ENCODE measurements around the gene MARF1. TPM values are rescaled to one million over a fixed set of nuclear protein-coding genes. Genes with fewer than 3 reads are reported as not detected.
"Not testable (repeated sequence)": the region's sequence is repeated elsewhere in the genome, so short reads cannot be mapped to it uniquely, and the experiment has no call there.

Gene MARF1
- total RNA-seq, 2 donors from 2014 or later: 85.0 to 120 TPM

DNA sequence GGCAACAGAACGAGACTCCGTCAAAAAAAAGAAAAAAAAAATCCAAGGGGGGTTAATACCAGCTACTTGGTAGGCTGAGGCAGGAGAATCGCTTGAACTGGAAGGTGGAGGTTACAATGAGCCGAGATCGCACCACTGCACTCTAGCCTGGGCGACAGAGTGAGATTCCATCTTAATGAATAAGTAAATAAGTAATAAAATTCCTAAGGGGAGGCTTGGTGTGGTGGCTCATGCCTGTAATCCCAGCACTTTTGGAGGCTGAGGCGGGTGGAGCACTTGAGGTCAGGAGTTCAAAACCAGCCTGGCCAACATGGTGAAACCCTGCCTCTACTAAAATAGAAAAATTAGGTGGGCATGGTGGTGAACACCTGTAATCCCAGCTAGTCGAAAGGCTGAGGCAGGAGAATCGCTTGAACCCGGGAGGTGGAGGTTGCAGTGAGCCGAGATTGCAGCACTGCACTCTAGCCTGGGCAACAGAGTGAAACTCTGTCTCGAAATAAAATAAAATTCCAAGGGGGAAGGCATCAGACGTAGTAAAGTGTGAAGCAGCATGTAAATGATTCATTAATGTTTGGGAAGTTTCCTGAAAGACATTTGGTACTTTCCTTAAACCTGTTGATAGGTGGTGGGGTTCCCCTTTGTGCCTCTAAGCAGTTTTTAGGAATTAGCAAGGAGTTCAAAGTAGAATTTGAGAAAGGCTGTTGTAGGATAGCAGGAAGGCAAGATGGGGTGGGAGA, 3.8 kb upstream of the MARF1 start:
- not testable (repeated sequence) for H3K4me1 Mint-ChIP-seq; H3K27ac Mint-ChIP-seq; ATAC-seq (replicated peaks); H3K4me3 Mint-ChIP-seq; H3K27me3 Mint-ChIP-seq; H3K9me3 Mint-ChIP-seq
- H3K36me3 Mint-ChIP-seq (ENCODE audit: low read depth): peaks cover 23% of the 10 kb centered on the region

DNA sequence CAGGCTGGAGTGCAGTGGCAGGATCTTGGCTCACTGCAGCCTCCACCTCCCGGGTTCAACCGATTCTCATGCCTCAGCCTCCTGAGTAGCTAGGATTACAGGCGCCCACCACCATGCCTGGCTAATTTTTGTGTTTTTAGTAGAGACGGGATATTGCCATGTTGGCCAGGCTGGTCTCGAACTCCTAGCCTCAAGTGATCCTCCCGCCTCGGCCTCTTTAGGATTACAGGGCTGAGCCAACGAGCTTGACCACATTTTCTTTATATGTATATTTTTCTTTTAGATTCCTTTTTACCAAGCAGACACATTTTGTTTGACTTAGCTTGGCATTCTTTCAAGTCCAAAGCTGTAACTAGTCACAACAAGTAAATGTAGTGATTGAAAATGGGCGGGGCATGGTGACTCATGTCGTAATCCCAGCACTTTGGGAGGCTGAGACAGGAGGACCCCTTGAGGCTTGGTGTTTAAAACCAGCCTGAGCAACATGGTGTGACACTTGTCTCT, 2.1 kb upstream of the MARF1 start:
- not testable (repeated sequence) for ATAC-seq (replicated peaks); H3K4me3 Mint-ChIP-seq; H3K27me3 Mint-ChIP-seq; H3K9me3 Mint-ChIP-seq; H3K27ac Mint-ChIP-seq
- H3K4me1 Mint-ChIP-seq: peaks cover 18% of the 10 kb centered on the region
- H3K36me3 Mint-ChIP-seq (ENCODE audit: low read depth): peaks cover 22% of the 10 kb centered on the region

DNA sequence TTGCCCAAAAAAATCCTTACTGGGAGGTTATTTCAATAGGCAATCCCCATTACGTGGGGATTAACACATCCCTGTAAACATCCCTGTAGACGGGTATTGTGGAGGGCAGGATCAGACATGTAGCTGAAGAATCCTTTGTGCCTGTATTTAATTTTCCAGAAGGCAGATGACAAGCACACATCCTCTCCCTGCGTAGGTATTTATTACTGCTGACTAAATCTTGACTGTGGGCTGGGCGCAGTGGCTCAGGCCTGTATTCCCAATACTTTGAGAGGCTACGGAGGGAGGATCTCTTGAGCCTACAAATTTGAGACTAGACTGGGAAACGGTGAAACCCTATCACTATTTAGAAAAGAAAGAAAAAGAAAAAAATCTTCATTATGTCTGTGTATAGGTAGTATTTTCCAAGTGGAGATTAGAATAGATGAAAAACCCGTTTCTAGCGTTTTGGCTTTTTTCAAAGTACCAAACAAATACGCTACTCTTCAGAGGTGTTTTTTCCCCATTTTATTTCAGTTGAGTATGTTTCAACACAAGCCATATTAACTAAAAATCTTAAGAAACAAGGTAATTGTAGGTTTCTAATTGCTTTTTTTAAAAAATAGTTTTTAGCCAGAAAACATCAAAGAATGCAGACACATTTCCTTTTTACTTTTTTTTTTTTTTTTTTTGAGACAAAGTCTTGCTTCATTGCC, 1.5 kb upstream of the MARF1 start:
- Mint-ChIP-seq H3K4me1 (peaks cover 21% of the 10 kb centered on the region), H3K4me3 (peak overlapping the region; percentile 98), H3K36me3 (ENCODE audit: low read depth) (peaks cover 26% of the 10 kb centered on the region), H3K9me3 (no peaks in the 10 kb centered on the region), H3K27ac (peak overlapping the region; percentile 94), H3K27me3 (no peaks in the 10 kb centered on the region)
- ATAC-seq (replicated peaks): no peak

DNA sequence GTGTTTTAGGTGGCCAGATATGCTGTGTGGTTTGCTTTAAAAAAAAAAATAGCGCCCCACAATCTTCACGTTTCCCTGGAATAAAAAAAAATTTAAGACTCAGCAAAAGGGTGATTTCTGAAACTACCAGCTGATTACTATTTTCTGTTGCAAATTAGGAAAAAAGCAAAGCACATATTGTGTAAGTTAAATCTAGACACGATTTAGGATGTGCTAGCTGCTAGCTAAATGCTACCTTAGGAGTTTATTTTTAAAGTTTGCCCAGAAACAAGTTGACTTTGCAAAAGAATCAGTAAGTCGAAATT, 944 bp upstream of the MARF1 start:
- Mint-ChIP-seq H3K36me3 (ENCODE audit: low read depth) (peaks cover 32% of the 10 kb centered on the region), H3K27ac (peak overlapping the region; percentile 94), H3K4me3 (peak overlapping the region; percentile 98), H3K4me1 (peaks cover 25% of the 10 kb centered on the region), H3K9me3 (peaks cover under 1% of the 10 kb centered on the region), H3K27me3 (no peaks in the 10 kb centered on the region)
- no peak for ATAC-seq (replicated peaks)

DNA sequence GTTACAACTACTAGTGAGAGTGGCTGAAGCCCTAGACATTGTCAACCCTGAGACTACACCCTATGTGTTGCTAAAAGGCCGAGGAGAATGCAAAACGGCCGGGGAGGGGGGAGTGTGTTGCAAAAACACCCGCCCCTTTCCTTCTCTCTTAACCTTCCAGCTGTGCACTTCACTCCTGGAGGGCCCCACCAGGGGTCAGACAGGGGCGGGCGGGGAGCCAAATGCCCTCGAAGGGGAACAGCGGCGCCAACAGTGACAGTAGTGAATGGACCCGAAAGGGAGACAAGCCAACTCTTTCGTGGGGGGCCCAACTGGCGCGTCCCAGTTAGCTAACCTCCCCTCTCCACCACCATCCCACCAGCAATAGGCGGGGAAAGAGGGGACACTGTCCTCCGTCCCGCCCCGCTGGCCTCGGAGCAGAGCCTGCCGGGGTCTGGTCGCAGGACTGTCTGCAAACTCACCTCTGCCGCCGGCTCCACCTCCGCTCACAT, 352 bp downstream of the MARF1 start:
- peak; percentile 62 for ATAC-seq (replicated peaks)

DNA sequence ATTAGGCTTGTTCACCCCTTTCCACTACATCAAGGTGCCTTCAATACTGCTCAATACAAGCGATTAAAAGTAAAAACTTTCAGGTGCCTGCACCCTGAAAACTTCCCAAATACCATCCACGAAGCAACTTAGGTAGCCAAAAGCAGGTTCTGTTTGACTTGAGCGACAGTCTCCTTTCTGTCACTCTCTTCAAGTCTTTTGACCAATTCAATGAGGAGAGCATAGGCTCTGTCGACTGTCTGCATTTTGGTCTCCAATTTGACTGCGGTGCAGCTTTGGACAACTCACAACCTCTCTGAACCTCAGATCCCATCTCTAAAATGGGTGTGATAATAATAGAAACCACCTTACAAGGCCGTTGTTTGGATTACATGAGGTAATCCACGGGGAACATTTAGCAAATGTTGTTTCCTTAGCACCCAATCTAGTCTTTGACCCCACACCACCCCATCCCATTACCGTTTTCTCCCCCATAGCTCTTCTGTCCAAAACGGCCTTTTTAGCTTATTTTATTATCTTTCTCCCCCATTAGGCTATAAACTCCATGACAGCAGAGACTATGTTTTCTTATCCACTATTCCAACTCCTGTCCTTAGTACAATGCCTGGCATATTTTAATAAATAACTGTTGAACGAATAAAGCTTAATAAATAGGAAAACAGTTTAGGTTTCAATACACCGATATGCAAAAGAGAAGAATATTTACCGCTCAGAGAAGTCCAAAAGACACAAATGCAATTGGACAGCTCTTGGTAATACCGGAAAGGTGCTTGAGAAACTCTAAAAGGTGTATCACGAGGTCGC, 999 bp downstream of the MARF1 start:
- peaks cover 36% of the 10 kb centered on the region for H3K4me1 Mint-ChIP-seq
- no peak for ATAC-seq (replicated peaks)
- H3K9me3 Mint-ChIP-seq: peaks cover 4% of the 10 kb centered on the region
- no peaks in the 10 kb centered on the region for H3K27me3 Mint-ChIP-seq
- peak overlapping the region; percentile 98 for H3K4me3 Mint-ChIP-seq
- H3K27ac Mint-ChIP-seq: peak overlapping the region; percentile 94
- H3K36me3 Mint-ChIP-seq (ENCODE audit: low read depth): peaks cover 51% of the 10 kb centered on the region

More for the DNA sequence above, 352 bp downstream of the MARF1 start:
- Mint-ChIP-seq H3K36me3 (ENCODE audit: low read depth) (peaks cover 45% of the 10 kb centered on the region), H3K4me1 (peaks cover 31% of the 10 kb centered on the region), H3K27me3 (no peaks in the 10 kb centered on the region), H3K9me3 (peaks cover 4% of the 10 kb centered on the region), H3K4me3 (peak overlapping the region; percentile 98), H3K27ac (peak overlapping the region; percentile 94)

DNA sequence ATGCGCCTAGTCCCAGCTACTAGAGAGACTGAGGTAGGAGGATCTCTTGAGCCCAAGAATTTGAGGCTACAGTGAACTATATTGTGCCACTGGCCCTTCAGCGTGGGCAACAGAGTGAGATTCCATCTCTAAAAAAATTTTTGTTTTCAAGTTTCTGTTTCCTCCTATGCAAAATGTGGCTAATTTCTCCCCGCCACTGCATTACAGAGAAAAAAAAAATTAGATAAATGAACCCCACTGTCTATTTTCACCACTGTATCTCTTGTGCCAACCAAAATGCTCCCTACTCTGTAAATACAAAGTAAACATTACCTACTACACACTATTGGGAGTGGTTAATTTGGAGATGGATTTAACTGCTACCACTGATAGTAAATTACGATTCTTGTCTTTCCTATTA, 2.0 kb downstream of the MARF1 start:
- H3K27me3 Mint-ChIP-seq: no peaks in the 10 kb centered on the region
- H3K4me3 Mint-ChIP-seq: peak overlapping the region; percentile 98
- H3K27ac Mint-ChIP-seq: peak overlapping the region; percentile 94
- peaks cover 61% of the 10 kb centered on the region for H3K36me3 Mint-ChIP-seq (ENCODE audit: low read depth)
- ATAC-seq (replicated peaks): no peak
- peaks cover 46% of the 10 kb centered on the region for H3K4me1 Mint-ChIP-seq
- peaks cover 4% of the 10 kb centered on the region for H3K9me3 Mint-ChIP-seq

DNA sequence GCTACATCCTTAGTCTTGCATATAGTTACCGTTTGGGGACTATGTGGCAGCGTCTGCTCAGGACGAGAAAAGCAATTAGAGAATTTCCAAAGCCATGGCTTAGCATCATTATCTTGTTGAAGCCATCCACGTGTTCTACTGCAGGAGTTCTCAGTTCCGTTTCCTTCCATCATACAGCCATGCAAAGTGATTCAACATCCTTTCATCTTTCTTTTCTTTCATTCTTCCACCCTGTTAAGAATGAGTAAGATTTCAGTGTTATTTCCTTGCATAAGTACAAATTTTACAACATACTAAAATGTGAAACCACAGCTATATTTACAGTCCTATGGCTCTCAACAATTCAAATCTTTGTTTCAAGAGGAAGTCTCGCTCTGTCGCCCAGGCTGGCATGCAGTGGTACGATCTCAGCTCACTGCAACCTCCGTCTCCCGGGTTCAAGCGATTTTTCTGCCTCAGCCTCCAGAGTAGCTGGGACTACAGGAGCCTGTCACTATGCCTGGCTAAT, 3.8 kb downstream of the MARF1 start:
- H3K4me1 Mint-ChIP-seq: peaks cover 60% of the 10 kb centered on the region
- H3K36me3 Mint-ChIP-seq (ENCODE audit: low read depth): peaks cover 79% of the 10 kb centered on the region
- peaks cover 4% of the 10 kb centered on the region for H3K9me3 Mint-ChIP-seq
- peak overlapping the region; percentile 95 for H3K27ac Mint-ChIP-seq
- ATAC-seq (replicated peaks): peak; percentile 60
- peak overlapping the region; percentile 98 for H3K4me3 Mint-ChIP-seq
- no peaks in the 10 kb centered on the region for H3K27me3 Mint-ChIP-seq

DNA sequence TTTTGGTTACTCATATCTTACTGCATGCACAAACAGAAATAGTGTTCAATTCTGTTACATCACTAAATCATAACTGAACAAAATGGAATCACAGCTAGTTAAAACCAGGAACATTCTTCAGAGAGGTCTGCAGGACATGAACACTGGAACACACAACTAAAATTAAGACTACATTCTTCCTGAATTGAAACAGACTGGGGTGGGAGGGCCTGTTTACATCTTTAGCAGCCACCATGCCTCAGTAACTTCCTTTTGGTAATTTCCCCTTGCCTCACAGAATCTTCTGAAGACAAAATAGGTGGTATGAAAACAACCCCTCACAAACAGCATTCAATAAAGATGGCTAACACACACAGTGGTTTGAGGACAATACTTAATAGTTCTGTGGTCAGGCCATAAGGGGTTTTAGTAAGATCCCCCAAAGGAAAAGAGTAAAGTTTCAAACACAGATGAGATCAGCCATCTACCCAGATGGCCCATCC, 6.5 kb downstream of the MARF1 start:
- peak overlapping the region; percentile 90 for H3K27ac Mint-ChIP-seq
- peaks cover 51% of the 10 kb centered on the region for H3K4me1 Mint-ChIP-seq
- peaks cover 96% of the 10 kb centered on the region for H3K36me3 Mint-ChIP-seq (ENCODE audit: low read depth)
- no peaks in the 10 kb centered on the region for H3K27me3 Mint-ChIP-seq
- peak; percentile 52 for ATAC-seq (replicated peaks)
- peak overlapping the region; percentile 98 for H3K4me3 Mint-ChIP-seq
- peaks cover 4% of the 10 kb centered on the region for H3K9me3 Mint-ChIP-seq

DNA sequence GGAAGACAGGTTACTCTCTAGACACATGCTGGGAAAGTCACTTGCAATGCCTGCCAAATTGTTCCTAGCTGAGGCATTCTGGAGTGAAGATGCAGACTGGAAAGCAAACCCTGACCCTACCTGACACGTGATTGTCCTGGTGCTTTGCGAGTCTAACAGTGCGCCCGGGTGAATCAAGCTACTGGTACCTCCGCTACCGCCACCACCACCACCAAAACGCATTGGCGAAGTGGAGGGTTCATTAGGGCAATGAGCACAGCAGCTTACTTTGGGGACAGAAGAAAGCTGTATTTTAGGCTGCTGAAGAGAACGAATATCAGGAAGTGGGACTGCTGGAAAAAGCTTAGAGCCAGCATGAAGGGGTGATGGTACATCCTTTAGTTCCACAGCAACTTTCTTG, 7.0 kb downstream of the MARF1 start:
- peaks cover 97% of the 10 kb centered on the region for H3K36me3 Mint-ChIP-seq (ENCODE audit: low read depth)
- H3K4me3 Mint-ChIP-seq: peak overlapping the region; percentile 98
- H3K27ac Mint-ChIP-seq: peak overlapping the region; percentile 90
- peaks cover 46% of the 10 kb centered on the region for H3K4me1 Mint-ChIP-seq
- H3K27me3 Mint-ChIP-seq: no peaks in the 10 kb centered on the region
- no peak for ATAC-seq (replicated peaks)
- H3K9me3 Mint-ChIP-seq: peaks cover 4% of the 10 kb centered on the region

DNA sequence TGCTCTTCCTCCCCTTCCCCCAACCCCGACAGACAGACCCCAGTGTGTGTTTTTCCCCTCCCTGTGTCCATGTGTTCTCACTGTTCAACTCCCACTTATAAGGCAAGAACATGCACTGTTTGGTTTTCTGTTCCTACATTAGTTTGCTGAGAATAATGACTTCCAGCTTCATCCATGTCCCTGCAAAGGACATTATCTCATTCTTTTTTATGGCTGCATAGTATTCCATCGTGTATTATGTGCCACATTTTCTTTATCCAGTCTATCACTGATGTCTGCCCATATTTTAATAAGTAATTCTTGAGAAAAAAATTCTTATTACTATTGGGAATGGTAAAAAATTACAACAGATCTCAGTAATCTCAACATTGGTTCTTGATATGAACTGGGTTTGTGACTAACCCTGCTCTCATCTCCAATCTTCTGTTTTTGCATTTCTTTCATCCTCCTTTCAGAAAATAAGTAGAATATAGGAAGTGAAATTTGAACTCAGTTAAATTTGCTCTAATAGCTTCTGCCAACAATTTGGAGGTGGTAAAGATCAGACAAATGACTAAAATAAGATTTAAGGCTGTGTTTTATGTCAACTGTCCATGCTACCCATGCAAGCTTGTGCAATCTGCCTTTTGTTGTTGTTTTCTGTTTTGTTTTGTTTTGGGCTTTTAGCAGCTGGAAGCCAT, 11.1 kb downstream of the MARF1 start:
- no peak overlapping the region for H3K4me3 Mint-ChIP-seq
- no peak for ATAC-seq (replicated peaks)
- H3K36me3 Mint-ChIP-seq (ENCODE audit: low read depth): peaks cover 97% of the 10 kb centered on the region
- H3K27me3 Mint-ChIP-seq: no peaks in the 10 kb centered on the region
- no peaks in the 10 kb centered on the region for H3K9me3 Mint-ChIP-seq
- no peak overlapping the region for H3K27ac Mint-ChIP-seq
- peaks cover 27% of the 10 kb centered on the region for H3K4me1 Mint-ChIP-seq

DNA sequence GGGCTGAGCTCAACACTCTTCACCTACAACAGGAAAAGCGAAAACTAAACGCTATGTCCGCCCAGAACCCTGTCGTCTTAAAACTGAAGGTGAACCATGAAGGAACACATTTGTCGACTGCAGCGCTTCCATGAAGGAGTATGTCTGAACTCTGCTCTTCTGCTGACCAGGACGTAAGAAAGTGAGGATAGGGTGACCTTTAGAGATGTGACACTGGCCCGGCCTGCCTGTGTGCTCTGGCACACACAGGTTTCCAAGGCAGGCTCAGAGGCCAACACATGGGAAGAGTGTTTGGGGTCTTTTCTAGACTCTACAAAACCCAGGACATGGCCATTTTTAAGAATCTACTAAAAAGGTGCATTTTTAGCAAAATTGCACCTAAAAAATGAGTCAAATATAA, 21.1 kb downstream of the MARF1 start:
- ATAC-seq (replicated peaks): no peak
- Mint-ChIP-seq H3K27ac (peak overlapping the region; percentile 4), H3K9me3 (no peaks in the 10 kb centered on the region), H3K4me3 (no peak overlapping the region), H3K36me3 (ENCODE audit: low read depth) (peaks cover 99% of the 10 kb centered on the region), H3K4me1 (no peaks in the 10 kb centered on the region), H3K27me3 (no peaks in the 10 kb centered on the region)

DNA sequence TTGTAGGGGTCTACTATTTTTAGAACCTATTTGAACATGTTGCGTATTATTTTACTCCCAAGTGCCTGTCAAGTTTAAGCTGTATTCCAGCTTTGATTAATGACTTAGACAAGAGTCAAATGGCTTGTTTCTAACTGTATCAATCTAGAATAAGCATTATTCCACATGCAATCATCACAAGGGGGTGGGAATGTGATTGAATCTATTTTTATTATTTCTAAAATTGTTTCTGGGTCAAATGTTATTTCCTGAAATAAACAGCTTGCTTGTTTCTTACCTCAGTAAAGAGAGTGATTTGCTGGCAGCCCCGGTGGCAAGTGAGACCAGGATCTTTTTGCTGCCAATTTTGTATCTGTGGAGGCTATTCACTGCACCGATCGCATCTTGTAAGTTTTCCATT, 21.5 kb downstream of the MARF1 start:
- ATAC-seq (replicated peaks): no peak
- peaks cover 99% of the 10 kb centered on the region for H3K36me3 Mint-ChIP-seq (ENCODE audit: low read depth)
- no peaks in the 10 kb centered on the region for H3K27me3 Mint-ChIP-seq
- H3K4me1 Mint-ChIP-seq: no peaks in the 10 kb centered on the region
- no peaks in the 10 kb centered on the region for H3K9me3 Mint-ChIP-seq
- no peak overlapping the region for H3K4me3 Mint-ChIP-seq
- H3K27ac Mint-ChIP-seq: peak overlapping the region; percentile 4
